Esophagus squamous epithelium (tissue), 5 donors: ENCODE data around the gene CELSR1. TPM values are rescaled to one million over a fixed set of nuclear protein-coding genes. Genes with fewer than 3 reads are reported as not detected.

ENCODE experiments used
- DNase-seq: peaks from one replicate; lab custom pipeline; 2025; lab: John Stamatoyannopoulos, UW
- H3K27ac ChIP-seq, 4 donors: fragments of 200-600 bp; sonication (generic); one replicate each; pipeline ENCODE4 v1.5.1; 2016 to 2019; ENCODE audit warnings: mild to moderate bottlenecking in 1 of 4
- H3K27me3 ChIP-seq, 4 donors: fragments of 200-600 bp; sonication (generic); 1 replicate in 3 of 4; 2 replicates in 1 of 4; pipeline versions ENCODE4 v1.5.1 to v1.6.0; 2017 to 2021; ENCODE audit warnings: antibody characterized with exemption in 1 of 4
- H3K36me3 ChIP-seq, 3 donors: fragments of 200-600 bp; sonication (generic); one replicate each; pipeline ENCODE4 v1.5.1; 2016 to 2019
- H3K4me1 ChIP-seq, 3 donors: fragments of 200-600 bp; sonication (generic); one replicate each; pipeline ENCODE4 v1.5.1; 2017 to 2019
- H3K4me3 ChIP-seq, 4 donors: fragments of 200-600 bp; sonication (generic); 1 replicate in 3 of 4; 2 replicates in 1 of 4; pipeline ENCODE4 v1.5.1; 2016 to 2019; ENCODE audit warnings: mild to moderate bottlenecking in 2 of 4, moderate library complexity in 1 of 4
- H3K9me3 ChIP-seq, 3 donors: fragments of 200-600 bp; sonication (generic); one replicate each; pipeline ENCODE4 v1.5.1; 2016 to 2019
- CTCF ChIP-seq, 6 experiments: fragments of 450-650 bp in 4 of 6; fragments of 200-600 bp in 2 of 6; sonication (generic) in 2 of 6; IDR thresholded peaks; one replicate each; pipeline ENCODE4 v1.5.1; 2016 to 2019; ENCODE audit warnings: antibody characterized with exemption in 6 of 6, mild to moderate bottlenecking in 4 of 6, moderate library complexity in 4 of 6
- POLR2A ChIP-seq, 4 donors: fragments of 450-650 bp; IDR thresholded peaks; one replicate each; pipeline ENCODE4 v1.6.1; 2017; ENCODE audit warnings: antibody characterized with exemption in 4 of 4, mild to moderate bottlenecking in 4 of 4, moderate library complexity in 3 of 4
- WGBS, 2 donors: methylation state at CpG; one replicate each; pipeline ENCODE4 v1.1.5; 2018; 5-methylcytosine and 5-hydroxymethylcytosine counted together
- intact Hi-C: fragments of 100-400 bp; cut with DNase I; formaldehyde crosslinking; loops from one replicate; pipeline ENCODE4 v1.15.0; 2022
- total RNA-seq, 4 donors: library from RNA; depleted of rRNA; stranded (reverse); fragments of >200 nt; gene quantifications; one replicate each; pipeline ENCODE4 v1.1.0, GENCODE V29; 2016
- donor health status: DM: yes; HTN: yes; CAD: no.

The CELSR1 gene
- total RNA-seq, 4 donors from 2014 or later: 38.7 to 50.6 (median 43.7) TPM

GRCh38 chr22:46366801-46367706 is 170.4 kb downstream of the CELSR1 start:
- H3K27ac ChIP-seq: no peak overlapping the region
- peak overlapping the region in 1 of 4 donors; percentile 7 for H3K4me3 ChIP-seq
- H3K4me1 ChIP-seq: peaks cover 0 to 27% (median 0%) of the 10 kb centered on the region in 3 donors
- intact Hi-C loops: loop anchor here (5.0 kb wide), 1 partner anchor 175 kb away; no protein-coding TSS in a partner anchor
- 40 to 66% methylated on average over 8 of the region's 45 CpGs for WGBS, 2 donors
- no peak for DNase-seq
- peaks cover 0 to 35% (median 0%) of the 10 kb centered on the region in 4 donors for H3K27me3 ChIP-seq
- H3K9me3 ChIP-seq: no peaks in the 10 kb centered on the region
- TF ChIP-seq POLR2A (IDR thresholded peaks at IDR 0.05) (no peak), CTCF (IDR thresholded peaks at IDR 0.05) (no peak)
- peaks cover 7 to 69% (median 29%) of the 10 kb centered on the region in 3 donors for H3K36me3 ChIP-seq

GRCh38 chr22:46366327-46366731 is 171.1 kb downstream of the CELSR1 start:
- Histone ChIP-seq H3K27ac (no peak overlapping the region), H3K4me3 (no peak overlapping the region), H3K4me1 (peaks cover 0 to 24% (median 0%) of the 10 kb centered on the region in 3 donors), H3K9me3 (no peaks in the 10 kb centered on the region), H3K36me3 (peaks cover 7 to 75% (median 33%) of the 10 kb centered on the region in 3 donors), H3K27me3 (peaks cover 0 to 35% (median 0%) of the 10 kb centered on the region in 4 donors)
- DNase-seq: no peak
- 75 to 90% methylated on average over 12 to 17 of the region's 19 CpGs for WGBS, 2 donors
- TF ChIP-seq POLR2A (IDR thresholded peaks at IDR 0.05) (no peak), CTCF (IDR thresholded peaks at IDR 0.05) (no peak)
- intact Hi-C loops: loop anchor here (5.0 kb wide), 1 partner anchor 176 kb away; no protein-coding TSS in a partner anchor

- intact Hi-C loops: loop anchor here (5.0 kb wide), 1 partner anchor 177 kb away; no protein-coding TSS in a partner anchor
- DNase-seq: no peak
- no peaks in the 10 kb centered on the region for H3K9me3 ChIP-seq
- peaks cover 0 to 35% (median 0%) of the 10 kb centered on the region in 4 donors for H3K27me3 ChIP-seq
- WGBS, 2 donors: 100% methylated on average over 1 of the region's 22 CpGs; no CpG with 5 or more reads in 1 of the 2 donors
- no peak overlapping the region for H3K27ac ChIP-seq
- peaks cover 0 to 16% (median 0%) of the 10 kb centered on the region in 3 donors for H3K4me1 ChIP-seq
- TF ChIP-seq POLR2A (IDR thresholded peaks at IDR 0.05) (no peak), CTCF (IDR thresholded peaks at IDR 0.05) (no peak)
- no peak overlapping the region for H3K4me3 ChIP-seq
- peaks cover 7 to 83% (median 33%) of the 10 kb centered on the region in 3 donors for H3K36me3 ChIP-seq
These were observed 172.2 kb downstream of the CELSR1 start for GRCh38 chr22:46365166-46365624.

GRCh38 chr22:46364341-46365165 is 172.9 kb downstream of the CELSR1 start:
- H3K4me1 ChIP-seq: peaks cover 0 to 11% (median 0%) of the 10 kb centered on the region in 3 donors
- intact Hi-C loops: loop anchor here (5.0 kb wide), 1 partner anchor 178 kb away; no protein-coding TSS in a partner anchor
- TF ChIP-seq CTCF (IDR thresholded peaks at IDR 0.05) (no peak), POLR2A (IDR thresholded peaks at IDR 0.05) (no peak)
- H3K36me3 ChIP-seq: peaks cover 7 to 85% (median 33%) of the 10 kb centered on the region in 3 donors
- WGBS, 2 donors: 90 to 100% methylated on average over 1 to 2 of the region's 26 CpGs
- no peaks in the 10 kb centered on the region for H3K9me3 ChIP-seq
- H3K27ac ChIP-seq: no peak overlapping the region
- no peak overlapping the region for H3K4me3 ChIP-seq
- peaks cover 0 to 35% (median 0%) of the 10 kb centered on the region in 4 donors for H3K27me3 ChIP-seq
- no peak for DNase-seq
